Stomach (tissue), 4 donors: Measurements from ENCODE around the gene MSL2.

Experiments
- EP300 ChIP-seq: sonication (generic); formaldehyde crosslinking; IDR thresholded peaks from one replicate; pipeline ENCODE4 v1.6.1; 2017; ENCODE audit warnings: antibody characterized with exemption
- POLR2A ChIP-seq, 4 donors: fragments of 450-650 bp; IDR thresholded peaks; one replicate each; pipeline ENCODE4 v1.6.1; 2016; ENCODE audit warnings: antibody characterized with exemption in 4 of 4, control low read depth in 2 of 4, mild to moderate bottlenecking in 1 of 4, moderate library complexity in 1 of 4
- TF ChIP-seq, protein P1 (sequence below), 7 experiments: fragments of 450-650 bp in 4 of 7; fragments of 200-600 bp in 3 of 7; sonication (generic) in 3 of 7; IDR thresholded peaks; one replicate each; pipeline ENCODE4 v1.5.1; 2016 to 2019; ENCODE audit warnings: antibody characterized with exemption in 7 of 7, control low read depth in 2 of 7, mild to moderate bottlenecking in 1 of 7

DNA sequence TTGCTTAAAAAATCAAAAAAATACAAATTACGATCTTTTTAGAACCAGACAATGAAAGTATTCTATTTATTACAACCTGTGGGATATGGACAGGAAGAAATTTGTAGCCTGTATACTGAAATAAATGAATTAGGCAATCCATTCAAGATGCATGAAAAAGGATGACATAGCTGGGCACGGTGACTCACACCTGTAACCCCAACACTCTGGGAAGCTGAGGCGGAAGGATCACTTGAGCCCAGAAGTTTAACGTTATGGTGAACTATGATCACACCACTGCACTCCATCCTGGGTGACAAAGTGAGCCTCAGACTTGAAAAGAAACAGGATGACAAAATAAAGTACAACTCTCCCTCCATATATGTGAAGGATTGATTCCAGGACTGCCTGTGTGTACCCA is 74.1 kb downstream of the MSL2 start:
- TF ChIP-seq EP300: no peak
- no peak for TF ChIP-seq POLR2A (IDR thresholded peaks at IDR 0.05)
- TF ChIP-seq, protein P1, sequence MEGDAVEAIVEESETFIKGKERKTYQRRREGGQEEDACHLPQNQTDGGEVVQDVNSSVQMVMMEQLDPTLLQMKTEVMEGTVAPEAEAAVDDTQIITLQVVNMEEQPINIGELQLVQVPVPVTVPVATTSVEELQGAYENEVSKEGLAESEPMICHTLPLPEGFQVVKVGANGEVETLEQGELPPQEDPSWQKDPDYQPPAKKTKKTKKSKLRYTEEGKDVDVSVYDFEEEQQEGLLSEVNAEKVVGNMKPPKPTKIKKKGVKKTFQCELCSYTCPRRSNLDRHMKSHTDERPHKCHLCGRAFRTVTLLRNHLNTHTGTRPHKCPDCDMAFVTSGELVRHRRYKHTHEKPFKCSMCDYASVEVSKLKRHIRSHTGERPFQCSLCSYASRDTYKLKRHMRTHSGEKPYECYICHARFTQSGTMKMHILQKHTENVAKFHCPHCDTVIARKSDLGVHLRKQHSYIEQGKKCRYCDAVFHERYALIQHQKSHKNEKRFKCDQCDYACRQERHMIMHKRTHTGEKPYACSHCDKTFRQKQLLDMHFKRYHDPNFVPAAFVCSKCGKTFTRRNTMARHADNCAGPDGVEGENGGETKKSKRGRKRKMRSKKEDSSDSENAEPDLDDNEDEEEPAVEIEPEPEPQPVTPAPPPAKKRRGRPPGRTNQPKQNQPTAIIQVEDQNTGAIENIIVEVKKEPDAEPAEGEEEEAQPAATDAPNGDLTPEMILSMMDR (IDR thresholded peaks at IDR 0.05): no peak
